GM21786 (cell line): ENCODE measurements around the gene LSS.
"Not testable (repeated sequence)": the region's sequence is repeated elsewhere in the genome, so short reads cannot be mapped to it uniquely, and the experiment has no call there.

Source experiments
- ATAC-seq: cut with Tn5 transposase; IDR thresholded peaks from one replicate; pipeline ENCODE4 v1.9.1; 2021; ENCODE audit not compliant: unreplicated experiment

The LSS gene

DNA sequence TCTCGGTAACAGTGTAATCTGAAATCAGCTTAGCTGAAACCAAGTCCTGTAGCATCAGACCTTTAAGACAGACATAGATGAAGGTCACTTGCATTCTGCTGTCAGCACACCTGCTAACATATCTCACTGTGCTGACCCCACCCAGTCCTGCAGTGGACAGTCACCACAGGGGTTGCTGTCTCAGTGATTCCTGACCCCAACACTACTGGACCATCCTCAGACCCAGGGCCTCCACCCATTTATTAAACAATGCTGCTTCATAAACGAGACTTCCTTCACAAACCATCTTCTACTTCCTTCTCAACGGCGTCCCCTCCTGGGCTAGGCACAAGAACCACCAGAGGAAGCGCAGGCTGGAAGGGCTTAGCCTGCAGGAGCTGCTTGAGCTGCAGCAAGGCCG is 17.8 kb upstream of the LSS start:
- no peak for ATAC-seq

GRCh38 chr21:46245213-46245915 is 16.8 kb upstream of the LSS start:
- ATAC-seq, result no peak

DNA sequence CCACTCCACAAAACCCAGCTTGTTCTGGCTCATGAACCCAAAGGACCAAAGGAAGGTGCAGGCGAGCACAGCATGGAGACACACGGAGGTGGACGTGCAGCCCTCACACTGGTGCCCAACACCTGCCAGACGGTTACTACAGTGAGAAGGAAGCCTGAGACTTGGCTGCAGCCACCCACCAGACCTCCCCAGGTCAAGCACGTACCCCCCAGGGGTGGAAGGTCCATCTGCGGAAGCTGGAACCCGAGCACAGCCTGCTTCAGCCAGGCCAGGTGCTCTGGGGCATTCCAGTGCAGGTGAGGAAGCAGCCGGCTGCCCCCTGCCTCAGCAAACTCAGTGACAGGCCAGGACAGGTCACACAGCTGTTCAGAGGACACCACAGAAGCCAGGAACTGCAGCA is 16.0 kb upstream of the LSS start:
- no peak for ATAC-seq

- ATAC-seq, result no peak
Measured at GRCh38 chr21:46243960-46244361, 15.4 kb upstream of the LSS start.

DNA sequence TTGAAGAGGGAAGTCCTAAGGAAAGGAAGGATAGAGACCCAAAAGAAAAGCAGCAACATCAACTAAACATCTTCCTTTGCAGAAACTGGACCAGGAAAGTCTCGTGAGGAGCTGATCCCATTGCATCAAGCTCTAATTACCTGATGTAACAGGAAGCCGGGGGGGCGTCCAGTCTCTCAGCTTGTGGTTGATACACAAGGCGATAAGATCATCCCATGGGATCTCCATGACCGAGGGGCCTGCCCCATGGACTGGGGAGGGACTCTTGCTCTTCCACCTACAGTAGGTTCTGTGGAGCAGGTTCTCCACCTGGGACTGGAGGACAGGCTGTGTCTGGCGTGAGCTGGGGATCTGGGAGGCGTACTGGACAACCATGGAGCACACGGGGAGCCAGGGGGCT is 14.8 kb upstream of the LSS start:
- ATAC-seq, result no peak

- ATAC-seq, result not testable (repeated sequence)
Measured at GRCh38 chr21:46241577-46241976, 13.0 kb upstream of the LSS start.

- ATAC-seq, result no peak
Measured at GRCh38 chr21:46239817-46240325, 11.3 kb upstream of the LSS start.

GRCh38 chr21:46237474-46237873 is 8.9 kb upstream of the LSS start:
- no peak for ATAC-seq

DNA sequence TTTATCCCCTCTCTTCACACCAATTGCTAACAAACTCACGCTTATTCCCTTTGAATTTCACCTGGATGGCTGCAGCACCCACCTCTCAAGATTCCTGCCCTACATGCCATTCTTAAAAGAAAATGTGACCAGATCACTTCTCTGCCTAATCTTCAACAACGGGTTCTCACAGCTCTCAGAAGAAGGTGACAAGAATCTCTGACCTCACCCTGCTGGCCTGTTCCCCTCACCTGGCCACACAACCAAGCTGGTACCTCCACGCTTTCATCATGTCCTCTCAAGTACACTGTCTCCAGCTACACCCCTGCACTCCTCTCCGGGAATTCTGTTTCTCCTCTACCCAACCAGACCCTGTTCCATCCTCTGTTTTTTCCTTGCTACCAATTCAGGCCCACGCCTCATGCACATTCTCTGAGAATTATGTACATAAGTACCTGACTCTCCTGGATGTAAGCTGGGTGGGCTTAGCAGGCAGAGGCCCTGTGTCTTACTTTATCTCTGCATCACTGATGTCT is 5.9 kb upstream of the LSS start:
- ATAC-seq, result no peak

GRCh38 chr21:46229923-46230260 is 1.3 kb upstream of the LSS start:
- no peak for ATAC-seq

DNA sequence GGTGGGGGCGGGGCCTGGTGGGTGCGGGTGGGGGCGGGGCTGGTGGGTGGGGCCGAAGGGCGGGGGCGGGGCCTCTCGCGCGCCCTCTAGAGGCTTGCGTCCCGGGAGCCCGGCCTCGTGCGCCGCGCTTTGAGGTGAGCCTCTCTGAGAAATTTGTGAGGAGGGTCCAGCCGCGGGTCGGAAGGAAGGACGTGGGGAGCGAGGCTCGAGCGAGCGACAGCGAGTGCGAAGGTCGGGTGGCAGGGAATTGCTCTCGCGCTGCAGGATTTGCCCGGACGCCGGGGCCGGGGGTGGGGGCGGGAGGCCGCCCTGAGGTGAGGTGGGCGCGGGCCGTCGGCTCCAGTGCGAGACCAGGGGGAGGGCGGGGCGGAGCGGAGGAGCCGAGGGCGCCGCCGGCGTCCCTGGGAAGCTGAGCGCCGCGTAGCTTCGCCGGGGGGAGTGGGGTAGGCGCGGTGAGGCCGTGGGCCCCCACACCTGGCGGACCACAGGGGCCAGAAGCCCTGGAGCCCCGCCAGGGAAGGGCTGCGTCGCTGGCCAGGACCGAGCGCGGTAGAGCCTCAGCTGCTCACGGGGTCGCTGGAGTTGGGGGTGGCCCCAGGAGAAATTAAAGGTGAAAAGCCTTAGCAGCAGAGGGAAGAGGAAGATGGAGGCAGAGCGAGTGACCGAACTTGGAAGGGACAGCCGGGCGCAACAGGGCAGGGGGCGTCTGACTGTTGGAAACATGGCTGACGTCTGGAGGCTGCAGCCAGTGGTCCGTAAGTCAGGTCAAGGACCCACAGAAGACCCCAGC is 754 bp upstream of the LSS start:
- ATAC-seq, result peak; percentile 25

- no peak for ATAC-seq
Measured at GRCh38 chr21:46227811-46228344, 696 bp downstream of the LSS start.

- ATAC-seq, result peak; percentile 27
Measured at GRCh38 chr21:46226920-46227599, 1.5 kb downstream of the LSS start.

GRCh38 chr21:46226146-46226545 is 2.4 kb downstream of the LSS start:
- no peak for ATAC-seq

DNA sequence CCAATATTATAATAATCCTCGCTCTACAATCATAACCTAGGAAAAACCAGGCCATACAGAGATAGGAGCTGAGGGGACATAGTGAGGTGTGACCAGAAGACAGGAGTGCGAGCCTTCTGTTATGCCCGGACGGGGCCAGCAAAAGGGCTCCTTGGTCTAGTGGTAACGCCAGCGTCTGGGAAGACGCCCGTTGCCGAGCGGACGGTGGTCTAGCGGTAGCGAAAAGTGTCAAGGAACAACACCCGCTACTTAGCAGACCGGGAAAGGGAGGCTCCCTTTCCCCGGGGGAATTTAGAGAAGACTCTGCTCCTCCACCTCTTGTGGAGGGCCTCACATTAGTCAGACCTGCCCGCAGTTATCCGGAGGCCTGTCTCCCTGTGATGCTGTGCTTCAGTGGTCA is 4.9 kb downstream of the LSS start:
- ATAC-seq, result not testable (repeated sequence)

DNA sequence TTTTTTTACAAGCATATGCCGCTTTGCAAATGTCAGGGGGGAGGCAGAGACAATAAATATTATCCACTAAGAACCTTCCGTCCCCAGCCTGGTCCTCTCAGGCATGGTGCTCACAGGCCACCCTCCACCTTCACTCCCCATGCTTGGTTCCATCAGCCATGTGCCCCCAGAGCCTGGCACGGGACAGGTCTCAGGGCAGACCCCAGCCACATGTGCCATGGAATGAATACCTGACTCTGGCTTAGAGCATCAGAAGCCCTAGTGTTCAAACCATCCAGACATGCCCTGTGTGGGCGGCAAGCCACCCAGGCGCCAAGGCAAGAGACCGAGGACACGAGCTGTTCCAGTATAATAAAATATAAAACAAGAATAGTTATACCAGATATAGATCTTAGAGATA is 5.4 kb downstream of the LSS start:
- ATAC-seq, result no peak

DNA sequence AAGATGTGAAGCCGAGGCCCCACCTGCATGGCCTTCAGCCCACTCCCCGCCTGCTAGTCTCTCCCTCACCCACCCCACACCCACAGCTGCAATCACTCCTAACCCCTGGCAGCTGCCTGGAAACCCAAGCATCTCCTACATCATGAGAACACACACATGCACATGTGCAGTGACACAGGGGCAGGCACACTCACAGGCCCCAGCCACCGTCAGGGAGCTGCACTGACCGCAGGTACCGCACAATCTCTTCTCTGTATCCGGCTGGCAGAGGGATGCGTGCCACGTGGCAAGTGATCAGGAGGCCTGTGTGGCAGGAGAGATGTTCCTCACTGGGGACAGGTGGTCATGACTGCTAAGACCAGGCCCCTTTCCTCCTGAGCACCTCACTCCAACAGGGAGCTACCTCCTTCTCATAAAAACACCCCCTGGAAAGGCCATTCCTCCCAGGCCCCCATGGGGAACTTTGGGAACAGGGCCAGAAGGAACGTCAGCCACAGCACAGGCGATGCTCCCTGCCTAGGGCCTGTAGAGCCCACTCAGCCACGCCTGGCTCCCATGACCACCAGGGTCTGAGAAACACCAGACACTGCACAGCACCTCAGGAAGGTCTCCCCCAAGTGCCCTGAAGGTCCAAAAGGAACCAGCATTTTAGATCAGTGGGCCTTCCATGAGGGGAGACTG is 6.0 kb downstream of the LSS start:
- no peak for ATAC-seq

DNA sequence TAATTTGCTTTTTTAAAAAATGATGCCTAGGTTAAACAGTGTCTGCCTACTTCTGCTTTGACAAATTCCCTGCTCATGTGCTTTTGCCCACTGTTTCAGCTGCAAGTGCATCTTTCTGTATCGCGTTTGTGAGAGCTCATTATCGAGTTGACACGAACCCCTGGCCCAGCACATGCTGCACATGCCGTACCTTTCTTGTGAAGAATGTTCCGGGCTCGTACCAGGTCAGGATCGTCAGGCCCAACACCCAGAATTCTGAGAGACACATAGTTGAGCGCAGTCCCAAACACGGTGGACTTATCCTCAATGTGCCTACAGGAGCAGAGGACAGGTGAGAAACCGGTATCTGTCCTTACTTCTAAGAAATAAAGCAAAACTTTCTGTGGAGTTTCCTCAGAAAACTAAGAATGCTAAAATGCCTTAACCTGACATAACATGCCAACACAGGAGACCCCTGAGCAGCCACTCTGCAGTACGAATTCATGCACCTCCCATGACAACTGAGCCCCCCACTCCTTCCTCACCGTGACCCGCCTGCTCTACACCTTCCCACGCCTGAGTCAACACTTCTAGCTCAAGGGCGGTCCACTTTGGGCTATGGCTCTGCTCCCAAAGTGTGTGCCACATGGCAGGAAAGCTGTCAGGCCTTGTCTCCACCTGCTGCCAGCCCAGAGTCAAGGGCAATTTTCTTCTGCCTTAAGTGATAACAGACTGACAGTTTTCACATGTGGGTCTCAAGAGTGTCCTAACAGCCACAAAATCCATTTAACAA is 6.7 kb downstream of the LSS start:
- no peak for ATAC-seq

DNA sequence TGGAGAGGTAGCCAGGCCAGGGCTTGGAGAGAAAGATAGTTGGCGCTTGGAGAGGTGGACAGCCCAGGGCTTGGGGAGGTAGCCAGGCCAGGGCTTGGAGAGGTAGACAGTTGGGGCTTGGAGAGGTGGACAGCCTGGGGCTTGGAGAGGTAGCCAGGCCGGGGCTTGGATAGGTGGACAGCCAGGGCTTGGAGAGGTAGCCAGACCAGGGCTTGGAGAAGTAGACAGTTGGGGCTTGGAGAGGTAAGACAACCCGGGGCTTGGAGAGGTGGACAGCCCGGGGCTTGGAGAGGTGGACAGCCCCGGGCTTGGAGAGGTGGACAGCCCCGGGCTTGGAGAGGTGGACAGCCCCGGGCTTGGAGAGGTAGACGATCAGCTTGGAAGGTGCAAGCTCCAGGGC is 7.7 kb downstream of the LSS start:
- no peak for ATAC-seq

DNA sequence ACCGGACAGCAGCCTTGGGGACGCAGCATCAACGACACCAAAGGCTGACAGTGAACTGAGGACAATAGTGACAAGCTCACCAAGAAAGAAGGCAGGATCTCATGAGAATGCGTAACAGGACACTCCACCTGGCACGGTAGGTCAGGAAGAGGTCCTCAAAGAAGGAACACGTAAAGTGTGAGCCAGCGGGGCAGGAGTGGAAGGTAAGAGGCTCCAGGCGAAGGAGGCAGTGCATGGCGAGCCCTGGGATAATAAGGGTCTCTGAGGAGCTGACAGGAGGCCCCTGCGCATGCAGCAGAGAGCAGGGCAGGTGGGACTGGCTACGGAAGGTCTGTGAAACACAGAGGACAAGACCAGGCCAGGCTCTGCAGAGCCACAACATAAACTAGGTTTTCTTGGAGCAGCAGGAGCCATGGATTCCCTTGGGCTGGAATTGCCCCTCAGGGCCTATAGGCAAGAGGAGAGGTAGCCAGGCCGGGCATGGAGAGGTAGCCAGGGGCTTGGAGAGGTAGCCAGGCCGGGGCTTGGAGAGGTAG is 8.2 kb downstream of the LSS start:
- ATAC-seq, result no peak
